ENCODE results near the gene FRMD1.

The FRMD1 gene

GRCh38 chr6:168025831-168026710, 52.9 kb downstream of the FRMD1 start:
- no peak for DNase-seq (ENCODE audit: extremely low read depth, low read depth)

GRCh38 chr6:168024951-168025510, 54.0 kb downstream of the FRMD1 start:
- no peak for DNase-seq (ENCODE audit: extremely low read depth, low read depth)
- TF ChIP-seq CTCF (IDR thresholded peaks at IDR 0.05; ENCODE audit: low read depth, low read length): no peak

More at GRCh38 chr6:168025831-168026710, 52.9 kb downstream of the FRMD1 start:
- TF ChIP-seq CTCF (IDR thresholded peaks at IDR 0.05; ENCODE audit: low read depth, low read length): no peak

GRCh38 chr6:168022488-168023321, 56.3 kb downstream of the FRMD1 start:
- DNase-seq (ENCODE audit: extremely low read depth, low read depth): no peak
- no peak for TF ChIP-seq CTCF (IDR thresholded peaks at IDR 0.05; ENCODE audit: low read depth, low read length)

GRCh38 chr6:168021581-168021980, 57.4 kb downstream of the FRMD1 start:
- TF ChIP-seq CTCF (IDR thresholded peaks at IDR 0.05; ENCODE audit: low read depth, low read length): no peak

GRCh38 chr6:168020242-168020641, 58.8 kb downstream of the FRMD1 start:
- DNase-seq (ENCODE audit: extremely low read depth, low read depth): no peak
- TF ChIP-seq CTCF (IDR thresholded peaks at IDR 0.05; ENCODE audit: low read depth, low read length): no peak

More at GRCh38 chr6:168021581-168021980, 57.4 kb downstream of the FRMD1 start:
- DNase-seq (ENCODE audit: extremely low read depth, low read depth): no peak

GRCh38 chr6:168018664-168019063, 60.3 kb downstream of the FRMD1 start:
- no peak for DNase-seq (ENCODE audit: extremely low read depth, low read depth)
- TF ChIP-seq CTCF (IDR thresholded peaks at IDR 0.05; ENCODE audit: low read depth, low read length): no peak

All from AG09319 (cell line).